ENCODE data around the gene DLK1. TPM values are rescaled to one million over a fixed set of nuclear protein-coding genes. Genes with fewer than 3 reads are reported as not detected.

DLK1 gene
- total RNA-seq, 1 experiment from 2014 or later: 3.3 TPM

DNA sequence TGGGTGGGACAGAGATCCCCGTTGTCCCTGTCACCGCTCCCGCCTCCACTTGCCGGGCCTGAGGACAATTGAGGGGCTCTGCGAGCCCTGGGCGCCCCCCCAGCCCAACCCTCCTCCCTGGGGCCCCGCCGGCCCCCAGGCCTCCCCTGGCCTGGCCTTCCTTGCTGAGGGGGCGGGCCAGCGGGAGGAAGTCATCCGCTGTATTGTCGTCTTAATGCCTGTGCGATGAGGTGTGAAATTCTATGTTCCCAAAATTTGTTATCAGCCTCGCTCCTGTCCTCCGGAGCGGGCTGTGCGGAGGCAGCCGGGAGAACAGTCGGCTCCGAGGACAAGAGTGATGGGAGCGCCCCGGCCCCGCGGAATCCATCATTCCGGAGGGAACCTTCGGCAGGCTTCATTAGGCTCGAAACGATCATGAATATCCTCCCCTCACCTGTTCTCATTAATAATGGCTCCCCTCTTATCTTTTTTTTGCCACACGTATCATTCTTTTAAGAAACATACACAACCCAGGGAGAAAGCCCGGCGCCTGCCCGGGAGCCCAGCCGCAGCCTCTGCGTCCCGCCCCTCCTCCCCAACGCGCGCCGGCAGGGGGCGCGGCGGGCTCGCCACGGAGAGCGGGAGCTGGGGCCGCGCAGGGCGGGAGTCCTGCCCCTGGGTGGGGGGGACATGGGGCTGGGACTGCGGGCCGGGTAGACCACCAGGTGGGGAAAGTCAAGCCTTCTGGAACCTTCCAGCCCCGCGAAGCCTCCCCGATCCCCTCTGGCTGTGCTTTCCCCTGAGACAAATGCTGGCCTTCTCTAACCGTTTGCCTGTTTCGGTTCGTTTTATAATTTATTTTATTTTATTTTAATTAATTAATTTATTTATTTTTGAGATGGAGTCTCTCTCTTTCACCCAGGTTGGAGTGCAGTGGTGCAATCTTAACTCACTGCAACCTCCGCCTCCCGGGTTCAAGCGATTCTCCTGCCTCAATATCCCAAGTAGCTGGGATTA is 17.1 kb upstream of the DLK1 start:
- ChIA-PET CTCF (interaction anchor here (0.6 to 3.8 kb wide), 48 partner anchors 8 to 1949 kb away, joined by 3 to 39 read pairs (median 4); partner anchors contain the start of gene MEG3), POLR2A (interaction anchor here (0.6 kb wide), 1 partner anchor 92 kb away, joined by 3 read pairs; no protein-coding TSS in a partner anchor)
- TF ChIP-seq TP53 (CRISPR knock-in tag; IDR thresholded peaks at IDR 0.05): no peak
- TF ChIP-seq, protein P1, sequence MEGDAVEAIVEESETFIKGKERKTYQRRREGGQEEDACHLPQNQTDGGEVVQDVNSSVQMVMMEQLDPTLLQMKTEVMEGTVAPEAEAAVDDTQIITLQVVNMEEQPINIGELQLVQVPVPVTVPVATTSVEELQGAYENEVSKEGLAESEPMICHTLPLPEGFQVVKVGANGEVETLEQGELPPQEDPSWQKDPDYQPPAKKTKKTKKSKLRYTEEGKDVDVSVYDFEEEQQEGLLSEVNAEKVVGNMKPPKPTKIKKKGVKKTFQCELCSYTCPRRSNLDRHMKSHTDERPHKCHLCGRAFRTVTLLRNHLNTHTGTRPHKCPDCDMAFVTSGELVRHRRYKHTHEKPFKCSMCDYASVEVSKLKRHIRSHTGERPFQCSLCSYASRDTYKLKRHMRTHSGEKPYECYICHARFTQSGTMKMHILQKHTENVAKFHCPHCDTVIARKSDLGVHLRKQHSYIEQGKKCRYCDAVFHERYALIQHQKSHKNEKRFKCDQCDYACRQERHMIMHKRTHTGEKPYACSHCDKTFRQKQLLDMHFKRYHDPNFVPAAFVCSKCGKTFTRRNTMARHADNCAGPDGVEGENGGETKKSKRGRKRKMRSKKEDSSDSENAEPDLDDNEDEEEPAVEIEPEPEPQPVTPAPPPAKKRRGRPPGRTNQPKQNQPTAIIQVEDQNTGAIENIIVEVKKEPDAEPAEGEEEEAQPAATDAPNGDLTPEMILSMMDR (IDR thresholded peaks at IDR 0.05): peak; percentile 58
- TF ChIP-seq HMGA2 (CRISPR knock-in tag; IDR thresholded peaks at IDR 0.05): peak; percentile 47; the same call in 1 of the 2 replicates
- Mint-ChIP-seq H3K4me1 (peaks cover 27% of the 10 kb centered on the region), H3K27me3 (ENCODE audit: low read depth) (peaks cover 21% of the 10 kb centered on the region), H3K4me3 (peak overlapping the region; percentile 75), H3K36me3 (no peaks in the 10 kb centered on the region), H3K9me3 (no peaks in the 10 kb centered on the region), H3K27ac (no peak overlapping the region)
- DNase-seq (ENCODE audit: low spot score) (peak; percentile 67), ATAC-seq (peak; percentile 16)

DNA sequence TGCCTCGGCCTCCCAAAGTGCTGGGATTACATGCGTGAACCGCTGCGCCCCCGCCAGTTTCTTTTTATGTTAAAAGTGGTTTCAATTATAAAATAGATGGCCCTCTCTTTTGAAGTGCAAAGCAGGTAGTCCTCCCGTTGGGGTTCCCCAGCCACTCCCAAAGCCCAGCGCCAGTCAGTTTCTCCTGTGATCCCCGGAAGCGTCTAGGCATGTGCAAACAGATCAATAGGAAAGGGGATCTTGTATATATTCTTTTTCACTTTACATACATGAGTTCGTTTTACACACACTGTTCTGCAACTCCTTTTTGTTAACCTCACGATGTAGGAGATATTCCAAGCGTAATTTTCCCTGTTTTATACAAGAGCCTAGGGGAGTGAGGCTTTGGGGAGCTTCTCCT is 16.3 kb upstream of the DLK1 start:
- no peaks in the 10 kb centered on the region for H3K9me3 Mint-ChIP-seq
- CTCF ChIA-PET: interaction anchor here (0.6 to 3.8 kb wide), 42 partner anchors 8 to 1950 kb away, joined by 3 to 39 read pairs (median 4); no protein-coding TSS in a partner anchor
- DNase-seq (ENCODE audit: low spot score) (no peak), ATAC-seq (no peak)
- peak overlapping the region; percentile 31; the same call in 1 of the 2 replicates for H3K4me3 Mint-ChIP-seq
- H3K4me1 Mint-ChIP-seq: peaks cover 27% of the 10 kb centered on the region
- no peaks in the 10 kb centered on the region for H3K36me3 Mint-ChIP-seq
- POLR2A ChIA-PET: no interaction called here
- TF ChIP-seq, protein P2, sequence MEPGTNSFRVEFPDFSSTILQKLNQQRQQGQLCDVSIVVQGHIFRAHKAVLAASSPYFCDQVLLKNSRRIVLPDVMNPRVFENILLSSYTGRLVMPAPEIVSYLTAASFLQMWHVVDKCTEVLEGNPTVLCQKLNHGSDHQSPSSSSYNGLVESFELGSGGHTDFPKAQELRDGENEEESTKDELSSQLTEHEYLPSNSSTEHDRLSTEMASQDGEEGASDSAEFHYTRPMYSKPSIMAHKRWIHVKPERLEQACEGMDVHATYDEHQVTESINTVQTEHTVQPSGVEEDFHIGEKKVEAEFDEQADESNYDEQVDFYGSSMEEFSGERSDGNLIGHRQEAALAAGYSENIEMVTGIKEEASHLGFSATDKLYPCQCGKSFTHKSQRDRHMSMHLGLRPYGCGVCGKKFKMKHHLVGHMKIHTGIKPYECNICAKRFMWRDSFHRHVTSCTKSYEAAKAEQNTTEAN (CRISPR knock-in tag; IDR thresholded peaks at IDR 0.05): no peak
- TF ChIP-seq NR2C2 (CRISPR knock-in tag; IDR thresholded peaks at IDR 0.05) (no peak), TP53 (CRISPR knock-in tag; IDR thresholded peaks at IDR 0.05) (no peak), GRHL2 (CRISPR knock-in tag; IDR thresholded peaks at IDR 0.05; ENCODE audit: insufficient replicate concordance, severe bottlenecking) (no peak), FOXJ3 (CRISPR knock-in tag; IDR thresholded peaks at IDR 0.05; ENCODE audit: borderline replicate concordance) (no peak), RORB (CRISPR knock-in tag; IDR thresholded peaks at IDR 0.05) (no peak)
- TF ChIP-seq, protein P3, sequence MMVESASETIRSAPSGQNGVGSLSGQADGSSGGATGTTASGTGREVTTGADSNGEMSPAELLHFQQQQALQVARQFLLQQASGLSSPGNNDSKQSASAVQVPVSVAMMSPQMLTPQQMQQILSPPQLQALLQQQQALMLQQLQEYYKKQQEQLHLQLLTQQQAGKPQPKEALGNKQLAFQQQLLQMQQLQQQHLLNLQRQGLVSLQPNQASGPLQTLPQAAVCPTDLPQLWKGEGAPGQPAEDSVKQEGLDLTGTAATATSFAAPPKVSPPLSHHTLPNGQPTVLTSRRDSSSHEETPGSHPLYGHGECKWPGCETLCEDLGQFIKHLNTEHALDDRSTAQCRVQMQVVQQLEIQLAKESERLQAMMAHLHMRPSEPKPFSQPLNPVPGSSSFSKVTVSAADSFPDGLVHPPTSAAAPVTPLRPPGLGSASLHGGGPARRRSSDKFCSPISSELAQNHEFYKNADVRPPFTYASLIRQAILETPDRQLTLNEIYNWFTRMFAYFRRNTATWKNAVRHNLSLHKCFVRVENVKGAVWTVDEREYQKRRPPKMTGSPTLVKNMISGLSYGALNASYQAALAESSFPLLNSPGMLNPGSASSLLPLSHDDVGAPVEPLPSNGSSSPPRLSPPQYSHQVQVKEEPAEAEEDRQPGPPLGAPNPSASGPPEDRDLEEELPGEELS (CRISPR knock-in tag; IDR thresholded peaks at IDR 0.05): no peak
- TF ChIP-seq, protein P4, sequence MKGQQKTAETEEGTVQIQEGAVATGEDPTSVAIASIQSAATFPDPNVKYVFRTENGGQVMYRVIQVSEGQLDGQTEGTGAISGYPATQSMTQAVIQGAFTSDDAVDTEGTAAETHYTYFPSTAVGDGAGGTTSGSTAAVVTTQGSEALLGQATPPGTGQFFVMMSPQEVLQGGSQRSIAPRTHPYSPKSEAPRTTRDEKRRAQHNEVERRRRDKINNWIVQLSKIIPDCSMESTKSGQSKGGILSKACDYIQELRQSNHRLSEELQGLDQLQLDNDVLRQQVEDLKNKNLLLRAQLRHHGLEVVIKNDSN (CRISPR knock-in tag; IDR thresholded peaks at IDR 0.05): no peak
- TF ChIP-seq, protein P5, sequence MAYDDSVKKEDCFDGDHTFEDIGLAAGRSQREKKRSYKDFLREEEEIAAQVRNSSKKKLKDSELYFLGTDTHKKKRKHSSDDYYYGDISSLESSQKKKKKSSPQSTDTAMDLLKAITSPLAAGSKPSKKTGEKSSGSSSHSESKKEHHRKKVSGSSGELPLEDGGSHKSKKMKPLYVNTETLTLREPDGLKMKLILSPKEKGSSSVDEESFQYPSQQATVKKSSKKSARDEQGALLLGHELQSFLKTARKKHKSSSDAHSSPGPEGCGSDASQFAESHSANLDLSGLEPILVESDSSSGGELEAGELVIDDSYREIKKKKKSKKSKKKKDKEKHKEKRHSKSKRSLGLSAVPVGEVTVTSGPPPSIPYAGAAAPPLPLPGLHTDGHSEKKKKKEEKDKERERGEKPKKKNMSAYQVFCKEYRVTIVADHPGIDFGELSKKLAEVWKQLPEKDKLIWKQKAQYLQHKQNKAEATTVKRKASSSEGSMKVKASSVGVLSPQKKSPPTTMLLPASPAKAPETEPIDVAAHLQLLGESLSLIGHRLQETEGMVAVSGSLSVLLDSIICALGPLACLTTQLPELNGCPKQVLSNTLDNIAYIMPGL (CRISPR knock-in tag; IDR thresholded peaks at IDR 0.05): no peak
- TF ChIP-seq, protein P6, sequence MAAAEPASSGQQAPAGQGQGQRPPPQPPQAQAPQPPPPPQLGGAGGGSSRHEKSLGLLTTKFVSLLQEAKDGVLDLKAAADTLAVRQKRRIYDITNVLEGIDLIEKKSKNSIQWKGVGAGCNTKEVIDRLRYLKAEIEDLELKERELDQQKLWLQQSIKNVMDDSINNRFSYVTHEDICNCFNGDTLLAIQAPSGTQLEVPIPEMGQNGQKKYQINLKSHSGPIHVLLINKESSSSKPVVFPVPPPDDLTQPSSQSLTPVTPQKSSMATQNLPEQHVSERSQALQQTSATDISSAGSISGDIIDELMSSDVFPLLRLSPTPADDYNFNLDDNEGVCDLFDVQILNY (CRISPR knock-in tag; IDR thresholded peaks at IDR 0.05): no peak
- H3K27me3 Mint-ChIP-seq (ENCODE audit: low read depth): peaks cover 21% of the 10 kb centered on the region
- H3K27ac Mint-ChIP-seq: no peak overlapping the region
